Stimulated activated naive CD8-positive, alpha-beta T cell treated with anti-CD3 and anti-CD28 coated beads, Interleukin-15, amount 100 ng/mL, for 72 hours (primary cell): Measurements from ENCODE around the gene ARPC4.
A peak's percentile ranks its signal among the peaks of the same experiment; 100 is the strongest.
"Not testable (repeated sequence)": the region's sequence is repeated elsewhere in the genome, so short reads cannot be mapped to it uniquely, and the experiment has no call there.

Source experiments
- ATAC-seq: fragments of 150-1000 bp; cut with Tn5 transposase; 2 replicates; pipeline ENCODE4 v1.10.0; 2021; ENCODE audit warnings: mild to moderate bottlenecking, moderate library complexity
- DNase-seq, 2 donors: peaks; one replicate each; pipeline ENCODE4 v3.0.0; 2021 to 2022
- H3K27ac Mint-ChIP-seq, 2 donors: one replicate each; pipeline ENCODE4 v1.8.0; 2022; ENCODE audit warnings: mild to moderate bottlenecking in 2 of 2, mixed read lengths in 2 of 2, moderate library complexity in 2 of 2
- H3K27me3 Mint-ChIP-seq: one replicate; pipeline ENCODE4 v1.8.0; 2022; ENCODE audit warnings: mixed read lengths
- H3K4me1 Mint-ChIP-seq: one replicate; pipeline ENCODE4 v1.8.0; 2022; ENCODE audit warnings: mild to moderate bottlenecking, mixed read lengths
- H3K4me3 Mint-ChIP-seq, 2 donors: one replicate each; pipeline ENCODE4 v1.8.0; 2022; ENCODE audit warnings: mild to moderate bottlenecking in 2 of 2, mixed read lengths in 2 of 2, moderate library complexity in 1 of 2
- H3K9me3 Mint-ChIP-seq, 2 donors: one replicate each; pipeline ENCODE4 v1.8.0; 2022; ENCODE audit warnings: mixed read lengths in 2 of 2

ARPC4 gene

DNA sequence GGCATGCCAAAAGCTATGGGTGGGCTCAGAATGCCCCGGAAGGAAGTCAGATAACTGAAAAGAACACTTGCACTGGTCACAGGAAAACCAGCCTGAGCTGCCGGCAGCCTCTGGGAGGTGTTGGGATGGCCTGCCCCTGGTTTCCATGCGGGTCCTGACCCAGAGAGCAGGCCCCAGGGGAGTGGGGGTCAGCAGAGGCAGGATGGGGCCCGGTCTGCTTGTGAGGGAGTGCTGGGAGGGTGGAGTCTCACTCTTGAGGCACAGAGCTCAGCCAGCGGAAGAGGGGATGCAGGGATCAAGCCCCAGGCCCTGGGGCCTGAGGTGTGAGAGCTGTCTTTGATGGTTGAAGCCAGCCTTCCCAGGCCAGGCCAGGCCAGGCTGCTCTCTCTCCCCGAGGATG, 53.3 kb downstream of the ARPC4 start:
- Mint-ChIP-seq H3K4me1 (peaks cover 46% of the 10 kb centered on the region), H3K27me3 (no peaks in the 10 kb centered on the region), H3K4me3 (no peak overlapping the region), H3K27ac (no peak overlapping the region), H3K9me3 (no peaks in the 10 kb centered on the region)
- ATAC-seq = no peak
- no peak for DNase-seq

DNA sequence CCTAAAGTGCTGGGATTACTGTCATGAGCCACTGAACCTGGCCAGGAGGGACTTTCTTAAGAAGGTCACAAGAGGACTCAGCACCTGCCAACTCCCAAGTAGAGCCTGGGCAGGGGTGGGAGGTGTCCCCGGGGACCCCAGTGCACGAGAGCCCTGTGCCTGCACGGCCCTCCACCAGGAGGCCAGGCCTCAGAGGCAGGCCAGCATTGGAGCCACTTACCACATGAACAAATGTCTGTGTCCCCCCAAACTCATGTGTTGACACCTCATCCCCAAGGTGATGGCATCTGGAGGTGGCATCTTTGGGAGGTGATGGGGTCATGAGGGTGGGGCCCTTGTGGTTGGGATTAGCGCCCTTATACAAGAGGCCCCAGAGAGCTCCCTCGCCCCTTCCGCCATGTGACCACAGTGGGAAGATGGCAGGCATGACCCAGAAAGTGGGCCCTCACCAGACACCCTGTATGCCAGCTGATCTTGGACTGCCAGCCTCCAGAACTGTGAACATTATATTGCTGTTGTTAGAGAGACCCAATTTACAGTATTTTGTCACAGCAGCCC, 54.1 kb downstream of the ARPC4 start:
- no peaks in the 10 kb centered on the region for H3K27me3 Mint-ChIP-seq
- no peak overlapping the region for H3K27ac Mint-ChIP-seq

DNA sequence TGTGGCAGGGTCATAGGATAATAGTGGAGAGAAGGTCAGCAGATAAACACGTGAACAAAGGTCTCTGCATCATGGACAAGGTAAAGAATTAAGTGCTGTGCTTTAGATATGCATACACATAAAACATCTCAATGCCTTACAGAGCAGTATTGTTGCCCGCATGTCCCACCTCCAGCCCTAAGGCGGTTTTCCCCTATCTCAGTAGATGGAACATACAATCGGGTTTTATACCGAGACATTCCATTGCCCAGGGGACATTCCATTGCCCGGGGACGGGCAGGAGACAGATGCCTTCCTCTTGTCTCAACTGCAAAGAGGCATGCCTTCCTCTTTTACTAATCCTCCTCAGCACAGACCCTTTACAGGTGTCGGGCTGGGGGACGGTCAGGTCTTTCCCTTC, 55.0 kb downstream of the ARPC4 start:
- ATAC-seq, H3K27me3 Mint-ChIP-seq, DNase-seq, H3K4me3 Mint-ChIP-seq, H3K27ac Mint-ChIP-seq, H3K9me3 Mint-ChIP-seq: not testable (repeated sequence)
- peaks cover 34% of the 10 kb centered on the region for H3K4me1 Mint-ChIP-seq

More for the DNA sequence above, 54.1 kb downstream of the ARPC4 start:
- Mint-ChIP-seq H3K9me3 (no peaks in the 10 kb centered on the region), H3K4me1 (peaks cover 42% of the 10 kb centered on the region), H3K4me3 (no peak overlapping the region)
- ATAC-seq (no peak), DNase-seq (no peak)

DNA sequence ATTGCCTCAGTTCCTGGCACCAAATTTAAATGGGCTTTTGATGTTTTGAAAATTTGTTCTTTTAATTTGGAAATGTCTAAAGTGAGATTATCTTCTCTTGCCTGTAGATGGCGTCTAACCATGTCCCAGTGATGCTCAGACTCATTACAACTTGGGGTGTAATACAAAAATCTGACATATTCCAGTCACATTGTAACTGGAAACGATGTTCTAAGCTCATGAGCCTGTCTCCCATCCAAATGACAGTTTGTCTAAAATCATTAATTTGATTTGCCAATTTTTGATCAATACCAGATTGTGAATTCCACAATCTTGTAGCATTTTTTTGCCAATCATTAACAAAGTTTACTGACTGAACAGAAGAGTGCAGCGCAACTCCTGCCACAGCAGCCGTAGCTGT, 56.0 kb downstream of the ARPC4 start:
- H3K27ac Mint-ChIP-seq, ATAC-seq, DNase-seq, H3K4me3 Mint-ChIP-seq, H3K9me3 Mint-ChIP-seq, H3K27me3 Mint-ChIP-seq: not testable (repeated sequence)
- peaks cover 36% of the 10 kb centered on the region for H3K4me1 Mint-ChIP-seq

DNA sequence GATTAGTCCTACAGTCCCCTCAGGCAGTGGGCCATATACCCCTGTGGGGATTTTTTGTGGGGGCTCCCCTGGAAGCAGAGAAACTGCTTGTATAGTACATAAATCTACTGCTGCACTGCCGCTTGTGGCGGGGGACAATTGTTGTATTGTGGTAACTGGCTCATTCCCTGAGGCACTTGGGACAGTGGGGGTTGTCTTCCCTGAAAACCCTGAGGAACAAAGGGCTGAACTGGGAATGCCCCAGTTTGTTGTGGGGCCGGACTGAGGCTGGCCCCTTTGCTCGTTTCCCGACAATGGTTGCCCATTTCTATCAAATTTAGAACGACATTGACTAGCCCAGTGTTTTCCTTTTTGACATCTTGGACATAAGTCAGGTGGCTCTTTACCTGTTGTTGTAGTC, 58.5 kb downstream of the ARPC4 start:
- not testable (repeated sequence) for ATAC-seq, H3K9me3 Mint-ChIP-seq, H3K27me3 Mint-ChIP-seq, H3K4me3 Mint-ChIP-seq, DNase-seq
- Mint-ChIP-seq H3K4me1 (peaks cover 13% of the 10 kb centered on the region), H3K27ac (peak overlapping the region in 1 of 2 donors; percentile 55)

DNA sequence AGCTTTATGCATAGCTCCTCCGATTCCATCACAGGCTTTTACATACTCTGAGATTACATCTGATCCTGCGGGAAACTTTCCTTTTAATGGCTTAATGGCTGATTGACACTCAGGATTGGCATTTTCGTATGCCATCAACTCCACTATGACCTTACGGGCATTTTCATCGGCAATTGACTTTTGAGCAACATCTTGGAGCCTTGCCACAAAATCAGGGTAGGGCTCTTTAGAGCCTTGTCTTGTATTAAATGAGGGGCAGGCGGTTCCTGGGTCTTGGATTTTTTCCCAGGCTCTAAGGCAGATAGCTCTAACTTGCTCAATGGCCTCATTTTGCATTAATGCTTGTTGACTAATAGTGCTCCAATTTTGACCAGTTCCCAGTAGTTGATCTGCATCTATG, 59.0 kb downstream of the ARPC4 start:
- not testable (repeated sequence) for H3K4me3 Mint-ChIP-seq, DNase-seq, H3K9me3 Mint-ChIP-seq, H3K27ac Mint-ChIP-seq, H3K27me3 Mint-ChIP-seq, ATAC-seq
- H3K4me1 Mint-ChIP-seq = peaks cover 13% of the 10 kb centered on the region

DNA sequence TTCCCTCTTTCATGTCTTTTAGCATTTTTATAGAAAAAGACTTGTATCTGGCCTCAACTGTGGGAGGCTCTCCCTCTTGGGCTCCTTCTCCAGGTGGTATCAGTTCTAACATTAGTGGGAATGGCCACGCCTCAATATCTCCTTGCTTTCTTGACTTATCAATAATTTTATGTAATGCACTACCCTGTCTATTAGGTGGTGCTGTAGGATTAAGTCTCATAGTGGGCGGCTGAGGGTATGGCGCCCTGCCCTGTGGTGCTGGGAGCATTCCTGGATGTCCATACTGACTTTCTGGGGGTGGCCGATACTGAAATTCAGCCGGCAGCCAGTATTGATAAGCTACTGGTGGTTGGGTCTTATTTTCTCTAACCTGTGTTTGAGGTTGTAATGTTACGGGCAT, 59.6 kb downstream of the ARPC4 start:
- no peaks in the 10 kb centered on the region for H3K9me3 Mint-ChIP-seq
- DNase-seq (no peak), ATAC-seq (no peak)
- H3K27me3 Mint-ChIP-seq = peaks cover 8% of the 10 kb centered on the region
- H3K27ac Mint-ChIP-seq = no peak overlapping the region
- no peak overlapping the region for H3K4me3 Mint-ChIP-seq
- H3K4me1 Mint-ChIP-seq = peaks cover 13% of the 10 kb centered on the region

DNA sequence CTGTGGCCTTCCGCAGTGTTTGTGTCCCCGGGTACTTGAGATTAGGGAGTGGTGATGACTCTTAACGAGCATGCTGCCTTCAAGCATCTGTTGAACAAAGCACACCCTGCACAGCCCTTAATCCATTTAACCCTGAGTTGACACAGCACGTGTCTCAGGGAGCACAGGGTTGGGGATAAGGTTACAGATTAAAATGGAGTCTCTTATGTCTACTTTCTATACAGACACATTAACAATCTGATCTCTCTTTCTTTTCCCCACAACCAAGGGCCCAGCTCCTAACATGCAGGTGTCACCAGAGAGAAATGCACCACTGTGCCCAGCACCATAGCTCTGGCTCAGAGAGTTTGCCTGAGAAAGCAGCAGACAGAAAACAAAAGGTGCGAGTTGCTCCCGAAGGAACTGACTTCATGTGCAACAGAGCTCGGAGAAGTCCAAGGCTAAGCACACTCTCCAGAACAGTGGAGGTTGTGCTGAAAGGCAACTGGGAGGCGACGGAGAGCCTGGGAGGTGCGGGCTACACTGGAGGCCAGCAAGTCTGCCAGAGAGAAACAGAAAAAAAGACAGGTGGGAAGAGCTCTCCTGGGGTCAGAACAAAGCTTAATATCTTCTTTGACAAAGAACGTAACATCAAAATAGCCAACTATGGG, 61.5 kb downstream of the ARPC4 start:
- not testable (repeated sequence) for DNase-seq

DNA sequence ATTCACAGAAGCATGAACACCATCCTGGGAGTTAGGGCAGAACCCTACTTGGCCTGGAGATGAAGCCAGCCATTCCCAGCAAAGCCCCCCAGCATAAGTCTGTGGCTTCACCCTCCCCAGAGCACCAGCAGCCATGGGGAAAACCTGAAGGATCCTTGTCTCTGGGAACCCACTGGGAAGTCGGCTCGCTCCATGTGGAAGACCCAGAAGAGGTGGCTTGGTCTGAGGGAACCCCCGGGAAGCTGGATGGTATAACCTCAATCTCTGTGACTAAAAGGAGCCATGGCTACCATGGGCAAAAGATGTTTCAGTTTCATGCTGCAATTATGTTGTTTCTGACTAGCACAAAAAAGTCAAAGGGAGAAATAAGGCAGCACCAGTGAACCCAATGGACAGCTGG, 62.7 kb downstream of the ARPC4 start:
- ATAC-seq (no peak), DNase-seq (no peak)
- H3K27ac Mint-ChIP-seq = no peak overlapping the region
- no peak overlapping the region for H3K4me3 Mint-ChIP-seq
- H3K4me1 Mint-ChIP-seq = peaks cover 8% of the 10 kb centered on the region
- no peaks in the 10 kb centered on the region for H3K9me3 Mint-ChIP-seq
- H3K27me3 Mint-ChIP-seq = peaks cover 8% of the 10 kb centered on the region

More for the DNA sequence above, 61.5 kb downstream of the ARPC4 start:
- H3K27me3 Mint-ChIP-seq, H3K4me3 Mint-ChIP-seq, H3K4me1 Mint-ChIP-seq, ATAC-seq, H3K9me3 Mint-ChIP-seq: not testable (repeated sequence)
- H3K27ac Mint-ChIP-seq = peak overlapping the region in 1 of 2 donors; percentile 49
